Panc1 (cell line): Measurements from ENCODE around the gene DLG2. TPM values are rescaled to one million over a fixed set of nuclear protein-coding genes. Genes with fewer than 3 reads are reported as not detected.

ENCODE experiments used
- ATAC-seq: fragments of 200-7000 bp; cut with Tn5 transposase; 2 replicates; pipeline ENCODE4 v1.9.1; 2020; ENCODE audit warnings: mild to moderate bottlenecking, moderate library complexity
- BruUV-seq: library from RNA; stranded (reverse); fragments of 400-500 nt; replicated peaks from 2 replicates; lab custom pipeline; 2021; lab: Mats Ljungman, UMichigan
- CTCF ChIA-PET: fragments of 300-600 bp; sonication (Branson Sonifier 250); formaldehyde crosslinking; loops from one replicate; lab custom pipeline; 2022; ENCODE audit warnings: antibody characterized with exemption; lab: Charles Lee
- POLR2A ChIA-PET: fragments of 300-600 bp; sonication (Branson Sonifier 250); formaldehyde crosslinking; loops from one replicate; lab custom pipeline; 2022; ENCODE audit warnings: antibody characterized with exemption; lab: Charles Lee
- DNase-seq: peaks from one replicate; pipeline ENCODE4 v3.0.0-alpha.2; 2010; ENCODE audit warnings: low read depth, low spot score
- H3K27ac ChIP-seq: 2 replicates; pipeline ENCODE4 v1.5.1; 2011; ENCODE audit warnings: mild to moderate bottlenecking, low read length, inconsistent platforms
- H3K27me3 ChIP-seq: fragments of 200-500 bp; sonication (Bioruptor generic); 2 replicates; pipeline ENCODE4 v1.6.0; 2014; ENCODE audit warnings: low read length, inconsistent platforms; ENCODE audit not compliant: control insufficient read depth, insufficient read depth
- H3K36me3 ChIP-seq: fragments of 200-500 bp; sonication (Bioruptor generic); 2 replicates; pipeline ENCODE4 v1.5.1; 2014; ENCODE audit warnings: inconsistent platforms, mild to moderate bottlenecking, low read length, moderate library complexity; ENCODE audit not compliant: control insufficient read depth, insufficient read depth
- H3K4me1 ChIP-seq: 2 replicates; pipeline ENCODE4 v1.5.1; 2011; ENCODE audit warnings: inconsistent platforms, mild to moderate bottlenecking, low read length, moderate library complexity; ENCODE audit not compliant: control insufficient read depth, insufficient read depth
- H3K4me3 ChIP-seq, 2 experiments: 2 replicates each; pipeline ENCODE4 v1.5.1; 2011 to 2012; ENCODE audit warnings: low read depth in 2 of 2, low read length in 2 of 2, mild to moderate bottlenecking in 2 of 2, inconsistent platforms in 1 of 2, moderate library complexity in 1 of 2
- H3K9me3 ChIP-seq: fragments of 200-500 bp; sonication (Bioruptor generic); 2 replicates; pipeline ENCODE4 v1.5.1; 2014; ENCODE audit warnings: low read depth, mild to moderate bottlenecking, inconsistent platforms, low read length, moderate library complexity; ENCODE audit not compliant: control insufficient read depth, insufficient read depth
- POLR2AphosphoS5 ChIP-seq: IDR thresholded peaks from 2 replicates; pipeline ENCODE4 v1.6.1; 2012; ENCODE audit warnings: mild to moderate bottlenecking, low read depth, low read length, moderate library complexity
- SIN3A ChIP-seq: IDR thresholded peaks from 2 replicates; pipeline ENCODE4 v1.6.1; 2012; ENCODE audit warnings: low read depth, mild to moderate bottlenecking, low read length, moderate library complexity, borderline replicate concordance; ENCODE audit not compliant: insufficient read depth
- TCF7L2 ChIP-seq: IDR thresholded peaks from 2 replicates; pipeline ENCODE4 v1.6.1; 2011; ENCODE audit warnings: mild to moderate bottlenecking, low read depth, low read length, inconsistent platforms
- in situ Hi-C: cut with HindIII; loops from 2 replicates; pipeline ENCODE4 v1.10.0; 2016; ENCODE audit warnings: low sequenced_read_pairs, low pct_unique_long_range_greater_than_20kb
- intact Hi-C: fragments of 100-400 bp; cut with micrococcal nuclease; formaldehyde crosslinking; loops from one replicate; pipeline ENCODE4 v1.10.0; 2022; ENCODE audit not compliant: unreplicated experiment
- total RNA-seq: library from RNA; stranded (reverse); gene quantifications from one replicate; pipeline ENCODE4 v1.2.1, GENCODE V29; 2021; ENCODE audit not compliant: unreplicated experiment
- TF ChIP-seq, protein P1 (sequence below): fragments of 450-650 bp; IDR thresholded peaks from 2 replicates; pipeline ENCODE4 v1.5.1; 2017; ENCODE audit warnings: mild to moderate bottlenecking
- TF ChIP-seq, protein P2 (sequence below), 2 experiments: IDR thresholded peaks; 2 replicates each; pipeline ENCODE4 v1.6.1; 2011 to 2012; ENCODE audit warnings: low read depth in 2 of 2, control low read depth in 1 of 2, low read length in 1 of 2, mild to moderate bottlenecking in 1 of 2, moderate library complexity in 1 of 2; ENCODE audit not compliant: insufficient read depth in 1 of 2

DLG2 gene
- total RNA-seq, 1 experiment from 2014 or later = 4.2 TPM

DNA sequence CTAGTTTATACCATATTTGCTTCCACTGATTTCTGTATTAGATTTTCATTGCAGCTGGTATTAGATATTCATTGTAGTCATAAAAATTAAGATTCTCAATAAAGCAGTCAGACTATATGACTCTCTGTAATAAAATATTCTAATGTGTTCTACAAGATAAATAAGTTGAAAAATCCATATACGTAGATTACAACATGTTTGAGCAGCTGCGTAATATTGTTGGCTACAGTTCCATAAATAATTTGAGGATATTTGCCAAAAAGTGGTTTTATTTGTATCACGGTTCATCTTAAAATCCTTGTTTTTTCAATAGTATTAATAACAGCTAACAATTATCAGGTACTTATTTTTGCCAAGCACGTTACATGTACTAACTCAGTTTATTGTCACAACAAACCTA lies 1672.4 kb downstream of the DLG2 start:
- ATAC-seq (no peak), DNase-seq (no peak)
- no TSS peak for BruUV-seq
- ChIA-PET CTCF (no interaction called here), POLR2A (no interaction called here)
- TF ChIP-seq SIN3A (no peak), POLR2AphosphoS5 (no peak), TCF7L2 (no peak)
- TF ChIP-seq, protein P1, sequence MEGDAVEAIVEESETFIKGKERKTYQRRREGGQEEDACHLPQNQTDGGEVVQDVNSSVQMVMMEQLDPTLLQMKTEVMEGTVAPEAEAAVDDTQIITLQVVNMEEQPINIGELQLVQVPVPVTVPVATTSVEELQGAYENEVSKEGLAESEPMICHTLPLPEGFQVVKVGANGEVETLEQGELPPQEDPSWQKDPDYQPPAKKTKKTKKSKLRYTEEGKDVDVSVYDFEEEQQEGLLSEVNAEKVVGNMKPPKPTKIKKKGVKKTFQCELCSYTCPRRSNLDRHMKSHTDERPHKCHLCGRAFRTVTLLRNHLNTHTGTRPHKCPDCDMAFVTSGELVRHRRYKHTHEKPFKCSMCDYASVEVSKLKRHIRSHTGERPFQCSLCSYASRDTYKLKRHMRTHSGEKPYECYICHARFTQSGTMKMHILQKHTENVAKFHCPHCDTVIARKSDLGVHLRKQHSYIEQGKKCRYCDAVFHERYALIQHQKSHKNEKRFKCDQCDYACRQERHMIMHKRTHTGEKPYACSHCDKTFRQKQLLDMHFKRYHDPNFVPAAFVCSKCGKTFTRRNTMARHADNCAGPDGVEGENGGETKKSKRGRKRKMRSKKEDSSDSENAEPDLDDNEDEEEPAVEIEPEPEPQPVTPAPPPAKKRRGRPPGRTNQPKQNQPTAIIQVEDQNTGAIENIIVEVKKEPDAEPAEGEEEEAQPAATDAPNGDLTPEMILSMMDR = no peak
- TF ChIP-seq, protein P2, sequence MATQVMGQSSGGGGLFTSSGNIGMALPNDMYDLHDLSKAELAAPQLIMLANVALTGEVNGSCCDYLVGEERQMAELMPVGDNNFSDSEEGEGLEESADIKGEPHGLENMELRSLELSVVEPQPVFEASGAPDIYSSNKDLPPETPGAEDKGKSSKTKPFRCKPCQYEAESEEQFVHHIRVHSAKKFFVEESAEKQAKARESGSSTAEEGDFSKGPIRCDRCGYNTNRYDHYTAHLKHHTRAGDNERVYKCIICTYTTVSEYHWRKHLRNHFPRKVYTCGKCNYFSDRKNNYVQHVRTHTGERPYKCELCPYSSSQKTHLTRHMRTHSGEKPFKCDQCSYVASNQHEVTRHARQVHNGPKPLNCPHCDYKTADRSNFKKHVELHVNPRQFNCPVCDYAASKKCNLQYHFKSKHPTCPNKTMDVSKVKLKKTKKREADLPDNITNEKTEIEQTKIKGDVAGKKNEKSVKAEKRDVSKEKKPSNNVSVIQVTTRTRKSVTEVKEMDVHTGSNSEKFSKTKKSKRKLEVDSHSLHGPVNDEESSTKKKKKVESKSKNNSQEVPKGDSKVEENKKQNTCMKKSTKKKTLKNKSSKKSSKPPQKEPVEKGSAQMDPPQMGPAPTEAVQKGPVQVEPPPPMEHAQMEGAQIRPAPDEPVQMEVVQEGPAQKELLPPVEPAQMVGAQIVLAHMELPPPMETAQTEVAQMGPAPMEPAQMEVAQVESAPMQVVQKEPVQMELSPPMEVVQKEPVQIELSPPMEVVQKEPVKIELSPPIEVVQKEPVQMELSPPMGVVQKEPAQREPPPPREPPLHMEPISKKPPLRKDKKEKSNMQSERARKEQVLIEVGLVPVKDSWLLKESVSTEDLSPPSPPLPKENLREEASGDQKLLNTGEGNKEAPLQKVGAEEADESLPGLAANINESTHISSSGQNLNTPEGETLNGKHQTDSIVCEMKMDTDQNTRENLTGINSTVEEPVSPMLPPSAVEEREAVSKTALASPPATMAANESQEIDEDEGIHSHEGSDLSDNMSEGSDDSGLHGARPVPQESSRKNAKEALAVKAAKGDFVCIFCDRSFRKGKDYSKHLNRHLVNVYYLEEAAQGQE (IDR thresholded peaks at IDR 0.05; ENCODE audit: insufficient read depth in 1 of 2, low read depth in 2 of 2, low read length in 1 of 2) = no peak
- Histone ChIP-seq H3K9me3 (no peaks in the 10 kb centered on the region), H3K27ac (no peak overlapping the region), H3K4me1 (no peaks in the 10 kb centered on the region), H3K27me3 (no peaks in the 10 kb centered on the region), H3K36me3 (no peaks in the 10 kb centered on the region), H3K4me3 (no peak overlapping the region)
- in situ Hi-C loops (no loop called here), intact Hi-C loops (no loop called here)

- H3K4me1 ChIP-seq = no peaks in the 10 kb centered on the region
- no TSS peak for BruUV-seq
- no peak overlapping the region for H3K4me3 ChIP-seq
- ChIA-PET POLR2A (no interaction called here), CTCF (no interaction called here)
- ATAC-seq (no peak), DNase-seq (no peak)
- TF ChIP-seq, protein P1 = no peak
- TF ChIP-seq SIN3A (no peak), TCF7L2 (no peak), POLR2AphosphoS5 (no peak)
- TF ChIP-seq, protein P2 (IDR thresholded peaks at IDR 0.05; ENCODE audit: insufficient read depth in 1 of 2, low read depth in 2 of 2, low read length in 1 of 2) = no peak
- no peaks in the 10 kb centered on the region for H3K36me3 ChIP-seq
- no peak overlapping the region for H3K27ac ChIP-seq
- intact Hi-C loops (no loop called here), in situ Hi-C loops (no loop called here)
- no peaks in the 10 kb centered on the region for H3K27me3 ChIP-seq
- 0 out of 2 replicates have a peak, but pooled peaks cover 2% of the 10 kb centered on the region for H3K9me3 ChIP-seq
Observed at GRCh38 chr11:83951521-83951920, 1675.6 kb downstream of the DLG2 start.
